ENCODE measurements around the gene PCDHB10.
"Not testable (repeated sequence)": the region's sequence is repeated elsewhere in the genome, so short reads cannot be mapped to it uniquely, and the experiment has no call there.

The PCDHB10 gene

GRCh38 chr5:141192110-141192725 lies at the start of gene PCDHB10:
PCDHB10 (plus strand) TSS chr5:141192353; CDS start chr5:141192553, 200 bp downstream.
- DNase-seq (ENCODE audit: low read depth in 2 of 2, low spot score in 1 of 2) = no peak

- no peak for DNase-seq (ENCODE audit: low read depth in 2 of 2, low spot score in 1 of 2)
Observed at GRCh38 chr5:141149812-141150211, 42.3 kb upstream of the PCDHB10 start, which contains the start of gene PCDHB6. PCDHB6 (plus strand) TSS chr5:141150057; CDS start chr5:141150258, 201 bp downstream.

DNA sequence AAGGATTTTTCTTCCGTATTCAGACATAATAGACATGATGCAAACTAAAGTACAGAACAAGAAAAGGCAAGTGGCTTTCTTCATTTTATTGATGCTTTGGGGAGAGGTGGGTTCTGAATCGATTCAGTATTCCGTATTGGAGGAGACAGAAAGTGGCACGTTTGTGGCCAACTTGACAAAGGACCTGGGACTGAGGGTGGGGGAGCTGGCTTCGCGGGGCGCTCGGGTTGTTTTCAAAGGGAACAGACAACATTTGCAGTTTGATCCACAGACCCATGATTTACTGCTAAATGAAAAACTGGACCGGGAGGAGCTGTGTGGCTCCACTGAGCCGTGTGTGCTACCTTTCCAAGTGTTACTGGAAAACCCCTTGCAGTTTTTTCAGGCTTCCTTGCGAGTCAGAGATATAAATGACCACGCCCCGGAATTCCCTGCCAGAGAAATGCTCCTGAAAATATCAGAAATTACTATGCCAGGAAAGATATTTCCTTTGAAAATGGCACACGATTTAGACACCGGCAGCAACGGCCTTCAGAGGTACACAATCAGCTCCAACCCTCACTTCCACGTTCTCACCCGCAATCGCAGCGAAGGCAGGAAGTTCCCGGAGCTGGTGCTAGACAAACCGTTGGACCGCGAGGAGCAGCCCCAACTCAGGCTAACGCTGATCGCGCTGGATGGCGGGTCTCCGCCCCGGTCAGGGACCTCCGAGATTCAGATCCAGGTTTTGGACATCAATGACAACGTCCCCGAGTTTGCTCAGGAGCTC lies 41.7 kb upstream of the PCDHB10 start:
- DNase-seq (ENCODE audit: low read depth in 2 of 2, low spot score in 1 of 2) = no peak

- no peak for DNase-seq (ENCODE audit: low read depth in 2 of 2, low spot score in 1 of 2)
Observed at GRCh38 chr5:141150993-141151325, 41.2 kb upstream of the PCDHB10 start.

DNA sequence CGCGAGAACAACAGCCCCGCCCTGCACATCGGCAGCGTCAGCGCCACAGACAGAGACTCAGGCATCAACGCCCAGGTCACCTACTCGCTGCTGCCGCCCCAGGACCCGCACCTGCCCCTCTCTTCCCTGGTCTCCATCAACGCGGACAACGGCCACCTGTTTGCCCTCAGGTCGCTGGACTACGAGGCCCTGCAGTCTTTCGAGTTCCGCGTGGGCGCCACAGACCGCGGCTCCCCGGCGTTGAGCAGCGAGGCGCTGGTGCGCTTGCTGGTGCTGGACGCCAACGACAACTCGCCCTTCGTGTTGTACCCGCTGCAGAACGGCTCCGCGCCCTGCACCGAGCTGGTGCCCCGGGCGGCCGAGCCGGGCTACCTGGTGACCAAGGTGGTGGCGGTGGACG lies 40.5 kb upstream of the PCDHB10 start:
- DNase-seq (ENCODE audit: low read depth in 2 of 2, low spot score in 1 of 2) = not testable (repeated sequence)

DNA sequence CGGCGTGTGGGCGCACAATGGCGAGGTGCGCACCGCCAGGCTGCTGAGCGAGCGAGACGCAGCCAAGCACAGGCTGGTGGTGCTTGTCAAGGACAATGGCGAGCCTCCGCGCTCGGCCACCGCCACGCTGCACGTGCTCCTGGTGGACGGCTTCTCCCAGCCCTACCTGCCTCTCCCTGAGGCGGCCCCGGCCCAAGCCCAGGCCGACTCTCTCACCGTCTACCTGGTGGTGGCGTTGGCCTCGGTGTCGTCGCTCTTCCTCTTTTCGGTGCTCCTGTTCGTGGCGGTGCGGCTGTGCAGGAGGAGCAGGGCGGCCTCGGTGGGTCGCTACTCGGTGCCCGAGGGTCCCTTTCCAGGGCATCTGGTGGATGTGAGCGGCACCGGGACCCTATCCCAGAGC lies 40.1 kb upstream of the PCDHB10 start:
- not testable (repeated sequence) for DNase-seq (ENCODE audit: low read depth in 2 of 2, low spot score in 1 of 2)

DNA sequence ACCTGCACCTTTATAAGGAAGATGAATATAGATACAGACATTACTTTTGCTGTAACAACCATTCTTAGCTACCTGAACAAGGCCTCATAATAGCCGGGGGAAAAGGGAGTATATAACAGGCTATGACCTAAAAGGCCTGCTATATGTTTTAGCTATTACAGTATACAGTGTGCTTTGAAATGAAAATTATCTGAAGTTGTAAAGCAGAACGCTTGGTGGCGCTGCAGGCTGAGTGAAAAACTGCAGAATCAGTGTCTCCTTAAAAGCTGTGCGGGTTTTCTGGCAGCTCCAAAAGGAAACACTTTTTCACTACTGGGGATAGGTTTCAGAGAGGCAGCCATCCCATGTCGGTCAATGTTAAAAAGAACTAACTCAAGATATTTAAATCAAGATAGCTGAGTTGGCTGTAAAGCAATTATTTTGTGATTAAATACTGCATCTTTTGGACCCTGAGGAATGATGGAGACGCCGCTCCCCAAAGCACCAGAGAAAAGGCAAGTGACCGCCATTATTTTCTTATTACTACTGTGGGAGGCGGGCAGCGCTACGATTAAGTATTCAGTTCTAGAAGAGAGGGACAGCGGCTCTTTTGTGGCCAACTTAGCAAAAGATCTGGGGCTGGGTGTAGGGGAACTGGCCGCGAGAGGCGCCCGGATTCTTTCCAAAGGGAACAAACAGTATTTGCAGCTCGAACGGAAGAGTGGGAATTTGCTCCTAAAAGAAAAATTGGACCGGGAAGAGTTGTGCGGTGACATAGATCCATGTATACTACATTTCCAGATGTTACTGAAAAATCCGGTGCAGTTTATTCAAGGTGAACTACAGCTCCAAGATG lies 36.4 kb upstream of the PCDHB10 start:
- no peak for DNase-seq (ENCODE audit: low read depth in 2 of 2, low spot score in 1 of 2)

GRCh38 chr5:141157356-141157755 lies 34.8 kb upstream of the PCDHB10 start:
- DNase-seq (ENCODE audit: low read depth in 2 of 2, low spot score in 1 of 2) = not testable (repeated sequence)

- DNase-seq (ENCODE audit: low read depth in 2 of 2, low spot score in 1 of 2) = not testable (repeated sequence)
Observed at GRCh38 chr5:141157901-141158300, 34.3 kb upstream of the PCDHB10 start.

DNA sequence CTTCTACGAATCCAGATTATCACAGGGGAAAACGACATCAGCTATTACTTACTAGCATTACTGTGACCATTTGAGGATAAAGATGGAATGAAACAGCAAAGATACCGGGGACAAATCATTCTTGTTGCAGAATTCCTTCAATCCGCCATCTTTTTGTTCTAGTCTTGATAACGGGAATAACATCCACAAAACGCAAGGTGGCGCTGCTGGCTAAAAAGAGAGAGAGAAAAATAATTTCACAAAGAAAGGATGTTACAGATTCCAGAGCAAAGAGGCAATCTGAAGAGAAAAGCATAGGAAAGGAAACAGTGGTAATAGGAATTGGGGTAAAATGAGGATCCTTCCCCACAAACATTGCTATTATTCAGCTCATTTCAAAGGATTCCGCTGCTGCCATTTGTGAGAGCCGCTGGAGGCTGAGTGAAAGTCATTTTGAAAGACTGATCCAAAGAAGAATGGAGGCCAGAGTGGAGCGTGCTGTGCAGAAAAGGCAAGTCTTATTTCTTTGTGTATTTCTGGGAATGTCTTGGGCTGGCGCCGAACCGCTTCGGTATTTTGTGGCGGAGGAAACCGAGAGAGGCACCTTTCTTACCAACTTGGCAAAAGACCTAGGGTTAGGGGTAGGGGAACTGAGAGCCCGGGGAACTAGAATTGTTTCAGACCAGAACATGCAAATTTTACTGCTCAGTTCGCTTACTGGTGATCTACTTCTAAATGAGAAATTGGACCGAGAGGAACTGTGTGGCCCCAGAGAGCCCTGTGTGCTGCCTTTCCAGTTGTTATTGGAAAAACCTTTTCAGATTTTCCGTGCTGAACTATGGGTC lies 19.6 kb upstream of the PCDHB10 start, which contains the start of gene PCDHB7:
Gene PCDHB7, plus strand, starts transcription at position 264 of the 824 bp plus-strand sequence. Its CDS starts 192 bp downstream, at position 456.
- DNase-seq (ENCODE audit: low read depth in 2 of 2, low spot score in 1 of 2) = no peak

DNA sequence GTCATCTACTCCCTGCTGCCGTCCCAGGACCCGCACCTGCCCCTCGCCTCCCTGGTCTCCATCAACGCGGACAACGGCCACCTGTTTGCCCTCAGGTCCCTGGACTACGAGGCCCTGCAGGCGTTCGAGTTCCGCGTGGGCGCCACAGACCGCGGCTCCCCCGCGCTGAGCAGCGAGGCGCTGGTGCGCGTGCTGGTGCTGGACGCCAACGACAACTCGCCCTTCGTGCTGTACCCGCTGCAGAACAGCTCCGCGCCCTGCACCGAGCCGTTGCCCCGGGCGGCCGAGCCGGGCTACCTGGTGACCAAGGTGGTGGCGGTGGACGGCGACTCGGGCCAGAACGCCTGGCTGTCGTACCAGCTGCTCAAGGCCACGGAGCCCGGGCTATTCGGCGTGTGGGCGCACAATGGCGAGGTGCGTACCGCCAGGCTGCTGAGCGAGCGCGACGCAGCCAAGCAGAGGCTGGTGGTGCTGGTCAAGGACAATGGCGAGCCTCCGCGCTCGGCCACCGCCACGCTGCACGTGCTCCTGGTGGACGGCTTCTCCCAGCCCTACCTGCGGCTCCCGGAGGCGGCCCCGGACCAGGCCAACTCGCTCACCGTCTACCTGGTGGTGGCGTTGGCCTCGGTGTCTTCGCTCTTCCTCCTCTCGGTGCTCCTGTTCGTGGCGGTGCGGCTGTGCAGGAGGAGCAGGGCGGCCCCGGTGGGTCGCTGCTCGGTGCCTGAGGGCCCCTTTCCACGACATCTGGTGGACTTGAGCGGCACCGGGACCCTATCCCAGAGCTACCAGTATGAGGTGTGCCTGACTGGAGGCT lies 17.7 kb upstream of the PCDHB10 start:
- not testable (repeated sequence) for DNase-seq (ENCODE audit: low read depth in 2 of 2, low spot score in 1 of 2)

DNA sequence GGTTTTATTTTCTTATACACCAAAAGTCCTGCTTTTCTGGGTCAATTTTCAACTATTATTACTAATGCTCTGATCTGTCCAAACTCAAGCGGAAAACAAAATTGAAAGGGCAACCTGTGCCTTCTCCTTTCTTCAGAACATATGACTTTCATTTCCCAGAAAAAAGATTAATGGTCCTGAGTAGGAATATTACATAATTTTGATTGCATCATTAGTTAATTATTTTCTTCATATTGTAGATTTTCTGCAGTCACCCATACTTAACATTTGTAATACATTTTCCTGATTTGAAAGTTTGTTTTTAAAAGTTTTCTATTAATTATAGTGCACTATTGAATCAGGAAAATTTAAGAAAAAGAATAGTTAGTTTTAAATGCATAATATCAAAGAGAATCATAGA lies 16.2 kb upstream of the PCDHB10 start:
- DNase-seq (ENCODE audit: low read depth in 2 of 2, low spot score in 1 of 2) = no peak

DNA sequence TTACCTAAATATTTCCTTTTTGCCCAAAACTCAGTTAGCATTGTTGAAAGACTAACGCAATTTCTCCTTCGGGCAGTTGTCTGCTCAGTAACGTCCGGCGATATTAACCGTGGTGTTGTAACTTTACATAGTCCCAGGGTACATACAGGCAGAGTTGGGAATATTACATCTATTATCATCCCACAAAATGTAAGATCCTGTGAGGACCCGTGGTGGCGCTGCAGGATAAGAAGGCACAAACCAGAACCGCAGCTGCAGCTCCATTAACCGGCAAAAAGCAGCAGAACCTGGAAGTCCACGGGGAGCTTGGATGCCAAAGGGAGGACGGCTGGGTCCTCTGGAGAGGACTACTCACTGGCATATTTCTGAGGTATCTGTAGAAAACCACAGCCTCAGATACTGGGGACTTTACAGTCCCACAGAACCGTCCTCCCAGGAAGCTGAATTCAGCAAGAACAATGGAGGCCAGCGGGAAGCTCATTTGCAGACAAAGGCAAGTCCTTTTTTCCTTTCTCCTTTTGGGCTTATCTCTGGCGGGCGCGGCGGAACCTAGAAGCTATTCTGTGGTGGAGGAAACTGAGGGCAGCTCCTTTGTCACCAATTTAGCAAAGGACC lies 14.5 kb upstream of the PCDHB10 start, which contains the start of gene PCDHB8:
Gene PCDHB8, plus strand, starts transcription at position 214 of the 615 bp plus-strand sequence. Its CDS starts 245 bp downstream, at position 459.
- not testable (repeated sequence) for DNase-seq (ENCODE audit: low read depth in 2 of 2, low spot score in 1 of 2)

GRCh38 chr5:141179371-141179770 lies 12.8 kb upstream of the PCDHB10 start:
- DNase-seq (ENCODE audit: low read depth in 2 of 2, low spot score in 1 of 2) = not testable (repeated sequence)

DNA sequence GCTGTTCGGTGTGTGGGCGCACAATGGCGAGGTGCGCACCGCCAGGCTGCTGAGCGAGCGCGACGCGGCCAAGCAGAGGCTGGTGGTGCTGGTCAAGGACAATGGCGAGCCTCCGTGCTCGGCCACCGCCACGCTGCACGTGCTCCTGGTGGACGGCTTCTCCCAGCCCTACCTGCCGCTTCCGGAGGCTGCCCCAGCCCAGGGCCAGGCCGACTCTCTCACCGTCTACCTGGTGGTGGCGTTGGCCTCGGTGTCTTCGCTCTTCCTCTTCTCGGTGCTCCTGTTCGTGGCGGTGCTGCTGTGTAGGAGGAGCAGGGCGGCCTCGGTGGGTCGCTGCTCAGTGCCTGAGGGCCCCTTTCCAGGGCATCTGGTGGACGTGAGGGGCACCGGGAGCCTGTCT lies 12.3 kb upstream of the PCDHB10 start:
- DNase-seq (ENCODE audit: low read depth in 2 of 2, low spot score in 1 of 2) = not testable (repeated sequence)

DNA sequence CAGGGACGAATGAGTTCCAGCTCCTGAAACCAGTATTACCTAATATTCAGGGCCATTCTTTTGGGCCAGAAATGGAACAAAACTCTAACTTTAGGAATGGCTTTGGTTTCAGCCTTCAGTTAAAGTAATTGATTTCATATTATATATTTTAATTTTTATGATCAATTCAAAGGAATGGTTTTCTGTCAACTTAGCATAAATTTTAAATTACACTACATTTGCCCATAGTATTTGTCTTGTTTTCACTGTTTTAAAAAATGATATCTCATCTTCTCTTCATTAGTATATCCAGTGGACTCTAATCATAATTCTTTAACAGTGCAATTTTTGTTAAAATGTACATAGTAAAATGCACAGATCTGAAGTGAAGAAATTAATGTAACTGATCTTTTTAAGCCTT lies 11.8 kb upstream of the PCDHB10 start:
- DNase-seq (ENCODE audit: low read depth in 2 of 2, low spot score in 1 of 2) = no peak

DNA sequence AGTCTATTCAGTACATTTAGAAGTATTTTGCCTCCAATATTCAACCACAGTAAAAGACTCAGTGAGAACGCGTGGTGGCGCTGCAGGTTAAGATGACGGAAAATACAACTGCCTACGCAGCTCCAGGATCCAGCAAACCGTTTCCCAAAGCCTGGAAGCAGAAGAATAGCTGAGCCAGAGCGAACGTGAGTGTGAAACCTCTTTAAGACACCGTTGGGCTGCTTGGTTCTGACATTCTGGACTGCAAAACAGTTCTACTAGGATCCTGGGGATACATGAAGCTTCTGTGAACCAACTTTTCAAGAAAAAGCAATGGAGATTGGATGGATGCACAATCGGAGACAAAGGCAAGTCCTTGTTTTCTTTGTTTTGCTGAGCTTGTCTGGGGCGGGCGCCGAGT lies 9.9 kb upstream of the PCDHB10 start, which contains the start of gene PCDHB16:
Gene PCDHB16, plus strand, starts transcription at position 140 of the 400 bp plus-strand sequence. Its CDS starts 173 bp downstream, at position 313.
- no peak for DNase-seq (ENCODE audit: low read depth in 2 of 2, low spot score in 1 of 2)

DNA sequence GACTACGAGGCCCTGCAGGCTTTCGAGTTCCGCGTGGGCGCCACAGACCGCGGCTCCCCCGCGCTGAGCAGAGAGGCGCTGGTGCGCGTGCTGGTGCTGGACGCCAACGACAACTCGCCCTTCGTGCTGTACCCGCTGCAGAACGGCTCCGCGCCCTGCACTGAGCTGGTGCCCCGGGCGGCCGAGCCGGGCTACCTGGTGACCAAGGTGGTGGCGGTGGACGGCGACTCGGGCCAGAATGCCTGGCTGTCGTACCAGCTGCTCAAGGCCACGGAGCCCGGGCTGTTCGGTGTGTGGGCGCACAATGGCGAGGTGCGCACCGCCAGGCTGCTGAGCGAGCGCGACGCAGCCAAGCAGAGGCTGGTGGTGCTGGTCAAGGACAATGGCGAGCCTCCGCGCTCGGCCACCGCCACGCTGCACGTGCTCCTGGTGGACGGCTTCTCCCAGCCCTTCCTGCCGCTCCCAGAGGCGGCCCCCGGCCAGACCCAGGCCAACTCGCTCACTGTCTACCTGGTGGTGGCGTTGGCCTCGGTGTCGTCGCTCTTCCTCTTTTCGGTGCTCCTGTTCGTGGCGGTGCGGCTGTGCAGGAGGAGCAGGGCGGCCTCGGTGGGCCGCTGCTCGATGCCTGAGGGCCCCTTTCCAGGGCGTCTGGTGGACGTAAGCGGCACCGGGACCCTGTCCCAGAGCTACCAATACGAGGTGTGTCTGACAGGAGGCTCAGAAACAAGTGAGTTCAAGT lies 7.9 kb upstream of the PCDHB10 start:
- not testable (repeated sequence) for DNase-seq (ENCODE audit: low read depth in 2 of 2, low spot score in 1 of 2)

Measured in stimulated activated CD8-positive, alpha-beta memory T cell treated with anti-CD3 and anti-CD28 coated beads, Interleukin-4, amount 100 ng/mL, for 1 hour (primary cell).